ENCODE measurements around the gene AQP9.

Gene AQP9

GRCh38 chr15:58139989-58140522, 1.9 kb downstream of the AQP9 start:
- DNase-seq (ENCODE audit: low read depth), result no peak

DNA sequence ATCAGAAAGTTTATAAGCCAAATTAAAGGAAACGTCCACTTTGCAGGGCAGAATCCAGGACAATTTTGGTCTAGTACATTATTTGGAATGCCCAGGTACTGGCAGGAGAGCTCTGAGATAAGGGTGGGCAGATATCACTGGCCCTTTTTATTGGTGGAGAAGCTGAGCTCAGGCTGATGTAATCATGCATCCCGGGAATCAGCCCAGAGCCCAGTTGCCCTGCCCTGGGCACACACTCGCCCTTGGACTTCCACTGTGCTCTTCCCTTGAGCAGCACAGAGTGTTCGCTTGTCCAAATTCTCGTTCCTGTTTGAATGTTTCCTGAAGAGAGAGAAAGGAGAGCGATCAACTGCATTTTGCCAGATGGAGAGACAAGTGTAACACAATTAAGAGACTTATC, 3.7 kb downstream of the AQP9 start:
- DNase-seq (ENCODE audit: low read depth), result no peak

GRCh38 chr15:58142827-58143461, 4.8 kb downstream of the AQP9 start:
- DNase-seq (ENCODE audit: low read depth), result no peak

- no peak for DNase-seq (ENCODE audit: low read depth)
These were observed 7.4 kb downstream of the AQP9 start for GRCh38 chr15:58145606-58146005.

- no peak for DNase-seq (ENCODE audit: low read depth)
These were observed 8.0 kb downstream of the AQP9 start for GRCh38 chr15:58146211-58146610.

GRCh38 chr15:58146749-58147148, 8.6 kb downstream of the AQP9 start:
- peak; percentile 29 for DNase-seq (ENCODE audit: low read depth)

DNA sequence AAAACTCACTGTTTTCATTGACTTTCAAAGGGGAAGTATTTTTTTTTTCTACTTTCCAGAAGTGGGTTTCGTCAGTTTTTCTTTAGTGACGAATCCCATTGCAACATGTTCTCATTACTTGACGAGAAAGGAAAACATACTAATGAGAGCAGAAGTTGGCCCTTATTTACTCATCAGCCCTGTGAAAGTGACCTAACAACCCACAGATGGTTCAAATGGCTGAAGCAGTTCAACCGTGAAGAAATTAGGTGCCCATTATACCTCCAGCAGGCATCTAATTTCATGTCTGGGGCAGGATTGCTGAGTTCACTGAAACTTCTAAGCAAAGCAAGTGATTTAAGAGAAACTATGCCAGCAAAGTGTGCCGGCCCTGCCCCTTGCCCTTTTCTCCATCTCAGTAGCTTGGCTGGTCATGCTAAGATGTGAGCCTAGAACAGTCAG, 9.0 kb downstream of the AQP9 start:
- DNase-seq (ENCODE audit: low read depth), result no peak

DNA sequence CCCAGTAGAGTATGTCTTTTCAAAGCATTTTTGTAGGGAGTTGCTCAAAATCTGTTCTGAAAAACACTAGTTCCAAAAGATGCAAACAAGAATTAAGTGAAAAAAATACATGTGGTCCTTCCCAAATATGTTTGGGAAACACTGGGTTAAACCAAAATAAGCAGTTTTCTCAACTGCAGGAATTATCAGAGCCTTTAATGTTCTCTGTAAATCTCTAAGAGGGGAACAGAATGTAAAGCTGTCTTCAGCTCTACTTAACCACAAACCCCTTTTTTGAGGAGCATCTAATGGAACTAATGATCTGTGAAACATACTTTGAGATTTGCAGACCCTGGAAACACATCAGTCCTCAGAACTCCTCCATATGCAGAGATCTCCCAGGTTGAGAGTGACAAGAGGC, 9.9 kb downstream of the AQP9 start:
- no peak for DNase-seq (ENCODE audit: low read depth)

GRCh38 chr15:58148633-58149445, 10.7 kb downstream of the AQP9 start:
- no peak for DNase-seq (ENCODE audit: low read depth)

- no peak for DNase-seq (ENCODE audit: low read depth)
These were observed 16.6 kb downstream of the AQP9 start for GRCh38 chr15:58154769-58155168.

GRCh38 chr15:58159827-58160386, 21.7 kb downstream of the AQP9 start:
- DNase-seq (ENCODE audit: low read depth), result no peak

DNA sequence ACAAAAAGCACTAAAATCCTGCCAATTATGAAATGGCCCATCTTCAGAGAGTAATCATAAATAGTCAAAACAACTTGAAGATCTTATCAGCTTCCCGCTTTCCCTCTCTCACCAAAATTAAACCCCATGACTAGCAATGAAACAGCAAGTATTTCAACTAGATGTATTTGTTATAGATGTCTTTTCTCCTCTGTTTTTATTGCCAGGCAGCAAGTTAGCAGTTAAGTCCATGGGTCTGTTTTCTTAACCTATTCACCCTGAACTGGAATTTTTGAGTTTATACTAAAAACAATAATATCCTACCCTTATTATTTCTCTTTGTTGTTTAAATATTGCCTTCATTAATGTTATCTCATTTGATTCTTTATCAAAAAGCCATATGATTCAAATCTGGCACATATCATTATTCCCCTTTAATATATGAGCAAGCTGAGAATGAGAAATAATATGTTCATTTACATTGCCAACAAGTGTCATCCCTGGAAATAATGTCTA, 23.3 kb downstream of the AQP9 start:
- no peak for DNase-seq (ENCODE audit: low read depth)

- no peak for DNase-seq (ENCODE audit: low read depth)
These were observed 25.8 kb downstream of the AQP9 start for GRCh38 chr15:58163985-58164384.

GRCh38 chr15:58164926-58165325, 26.7 kb downstream of the AQP9 start:
- no peak for DNase-seq (ENCODE audit: low read depth)

- DNase-seq (ENCODE audit: low read depth), result no peak
These were observed 27.5 kb downstream of the AQP9 start for GRCh38 chr15:58165661-58166060.

DNA sequence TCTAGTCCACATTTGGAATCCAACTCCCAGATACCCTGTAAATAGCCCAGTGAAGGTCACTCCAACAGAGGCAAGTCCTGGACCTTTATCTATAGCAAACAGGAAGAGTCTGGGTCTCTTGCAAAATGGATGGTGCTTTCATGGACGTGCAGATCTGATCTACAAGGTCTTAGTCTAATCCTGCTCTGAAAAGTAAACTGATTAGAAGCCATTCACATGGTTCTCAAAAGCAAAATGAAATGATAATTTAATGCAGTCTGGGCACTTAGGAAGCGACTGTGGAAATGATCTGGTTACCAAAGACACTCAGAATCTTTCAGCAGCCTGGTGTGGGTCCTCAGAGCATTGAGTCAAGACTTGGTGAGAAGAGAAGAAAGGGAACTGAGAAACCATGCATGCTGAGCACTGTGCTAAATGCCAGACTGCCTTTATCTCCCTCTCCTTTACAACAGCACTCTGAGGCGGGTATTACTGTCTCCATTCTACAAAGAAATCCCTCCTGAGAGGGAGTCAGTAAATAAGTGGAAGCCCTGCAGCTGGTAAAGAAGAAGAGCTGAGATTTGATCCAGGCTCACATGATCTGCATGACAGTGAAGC, 29.0 kb downstream of the AQP9 start:
- no peak for DNase-seq (ENCODE audit: low read depth)

- DNase-seq (ENCODE audit: low read depth), result no peak
These were observed 31.8 kb downstream of the AQP9 start for GRCh38 chr15:58169934-58170333.

GRCh38 chr15:58171476-58172061, 33.4 kb downstream of the AQP9 start:
- DNase-seq (ENCODE audit: low read depth), result no peak

DNA sequence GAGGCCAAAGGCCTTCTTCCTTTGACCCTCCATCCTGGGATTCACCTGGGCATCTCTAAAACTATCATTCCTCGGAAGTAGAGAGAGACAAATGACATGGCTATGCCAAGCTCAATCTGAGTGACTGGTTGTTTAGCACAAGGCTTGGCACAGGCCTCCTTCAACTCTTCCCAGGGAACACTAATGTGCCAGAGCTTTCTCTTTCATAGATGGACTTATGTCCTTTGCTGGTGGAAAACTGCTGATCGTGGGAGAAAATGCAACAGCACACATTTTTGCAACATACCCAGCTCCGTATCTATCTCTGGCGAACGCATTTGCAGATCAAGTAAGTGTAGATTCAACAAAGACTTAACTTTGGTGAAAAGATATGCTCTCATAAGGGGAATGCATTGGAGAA, 36.5 kb downstream of the AQP9 start:
- DNase-seq (ENCODE audit: low read depth), result no peak

DNA sequence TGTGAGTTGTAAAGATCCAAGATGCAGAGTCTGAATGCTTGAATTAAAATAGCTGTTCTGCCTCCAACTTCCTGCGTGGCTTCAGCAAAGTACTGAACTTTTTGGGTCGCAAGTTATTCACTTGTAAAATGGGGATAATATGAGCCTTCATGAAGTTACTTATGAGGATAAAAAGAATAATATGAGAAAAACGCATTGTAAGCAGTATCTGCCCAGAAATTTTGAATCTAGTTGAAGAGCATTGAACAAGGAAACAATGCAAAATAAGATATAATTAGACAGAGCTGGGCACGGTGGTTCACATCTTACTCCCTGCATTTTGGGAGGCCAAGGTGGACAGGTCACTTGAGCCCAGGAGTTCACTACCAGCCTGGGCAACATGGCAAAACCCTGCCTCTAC, 37.8 kb downstream of the AQP9 start:
- no peak for DNase-seq (ENCODE audit: low read depth)

- no peak for DNase-seq (ENCODE audit: low read depth)
These were observed 40.5 kb downstream of the AQP9 start for GRCh38 chr15:58178668-58179067.

DNA sequence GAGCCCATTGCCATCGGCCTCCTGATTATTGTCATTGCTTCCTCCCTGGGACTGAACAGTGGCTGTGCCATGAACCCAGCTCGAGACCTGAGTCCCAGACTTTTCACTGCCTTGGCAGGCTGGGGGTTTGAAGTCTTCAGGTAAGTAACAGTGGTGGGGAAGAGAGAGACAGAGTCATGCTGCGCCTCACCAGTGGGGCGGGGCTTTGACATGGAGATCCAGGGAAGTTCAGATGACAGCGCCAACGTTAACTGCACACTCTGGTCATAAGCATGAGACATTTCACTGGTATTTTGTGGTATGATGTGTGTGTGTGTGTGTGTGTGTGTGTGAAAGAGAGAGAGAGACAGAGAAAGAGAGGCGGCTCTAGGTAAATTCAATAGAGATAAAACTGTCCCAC, 41.0 kb downstream of the AQP9 start:
- peak; percentile 64 for DNase-seq (ENCODE audit: low read depth)

Measured in ELR (cell line).